HG03097 (cell line): ENCODE data around the gene DOCK3.
"Not testable (repeated sequence)": the region's sequence is repeated elsewhere in the genome, so short reads cannot be mapped to it uniquely, and the experiment has no call there.

Experiments used
- ATAC-seq: cut with Tn5 transposase; IDR thresholded peaks from one replicate; pipeline ENCODE4 v1.9.1; 2021; ENCODE audit not compliant: unreplicated experiment, low FRiP score

The DOCK3 gene

DNA sequence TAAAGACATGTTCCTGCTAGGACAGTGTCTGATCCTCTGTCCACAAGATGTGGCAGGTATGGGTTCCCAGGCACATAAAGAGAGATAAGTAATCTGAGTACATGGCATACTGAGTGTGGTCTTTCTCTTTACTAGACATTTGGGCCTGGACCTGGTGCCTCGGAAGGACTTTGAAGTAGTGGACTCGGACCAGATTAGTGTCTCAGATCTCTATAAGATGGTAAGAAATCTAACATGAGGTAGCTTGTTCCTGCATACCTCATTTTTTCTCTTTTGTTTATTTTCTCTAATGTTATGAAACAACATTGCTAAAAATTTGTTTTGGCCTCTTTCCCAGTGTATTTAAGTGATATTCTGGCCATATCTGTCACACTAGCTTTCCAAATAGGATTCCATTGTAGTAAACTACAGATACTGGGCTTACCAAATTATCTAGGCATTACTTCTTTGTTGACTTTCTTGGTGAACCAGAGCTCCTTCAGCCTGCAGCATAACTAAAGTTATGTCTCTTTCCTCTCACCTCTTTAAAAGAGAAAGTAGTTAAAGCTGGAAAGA lies 400.6 kb downstream of the DOCK3 start:
- ATAC-seq, result no peak

- no peak for ATAC-seq
These were observed 407.6 kb downstream of the DOCK3 start for GRCh38 chr3:51082363-51082762.

DNA sequence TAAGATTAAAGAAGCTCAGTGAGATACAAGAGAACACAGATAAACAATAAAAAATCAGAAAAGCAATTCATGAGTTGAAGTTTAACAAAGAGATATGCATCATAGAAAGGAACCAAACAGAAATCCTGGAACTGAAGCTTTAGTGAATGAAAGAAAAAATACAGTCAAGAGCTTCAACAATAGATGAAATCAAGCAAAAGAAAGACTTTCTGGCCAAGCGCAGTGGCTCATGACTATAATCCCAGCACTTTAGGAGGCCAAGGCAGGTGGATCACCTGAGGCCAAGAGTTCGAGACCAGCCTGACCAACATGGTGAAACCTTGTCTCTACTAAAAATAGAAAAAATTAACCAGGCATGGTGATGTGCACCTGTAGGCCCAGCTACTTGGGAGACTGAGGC lies 408.8 kb downstream of the DOCK3 start:
- ATAC-seq, result no peak

- ATAC-seq, result not testable (repeated sequence)
These were observed 417.4 kb downstream of the DOCK3 start for GRCh38 chr3:51092141-51092540.

GRCh38 chr3:51094838-51095237 lies 420.1 kb downstream of the DOCK3 start:
- ATAC-seq, result not testable (repeated sequence)

- ATAC-seq, result no peak
These were observed 425.2 kb downstream of the DOCK3 start for GRCh38 chr3:51099794-51100535.

DNA sequence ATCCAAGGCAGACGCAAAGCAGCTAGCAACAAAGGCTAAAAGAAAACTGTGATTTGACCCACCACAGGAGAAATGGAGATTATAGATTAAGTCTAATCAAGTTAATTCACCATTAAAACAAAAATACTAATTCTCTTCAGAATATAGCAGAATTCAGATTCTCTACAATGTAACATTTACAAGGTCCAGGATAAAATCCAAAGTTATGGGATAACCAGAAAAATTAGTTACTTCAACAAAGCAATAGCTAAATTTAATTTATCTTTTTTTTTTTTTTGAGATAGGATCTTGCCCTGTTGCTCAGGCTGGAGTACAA lies 425.8 kb downstream of the DOCK3 start:
- no peak for ATAC-seq

- ATAC-seq, result no peak
These were observed 427.7 kb downstream of the DOCK3 start for GRCh38 chr3:51102396-51102795.

DNA sequence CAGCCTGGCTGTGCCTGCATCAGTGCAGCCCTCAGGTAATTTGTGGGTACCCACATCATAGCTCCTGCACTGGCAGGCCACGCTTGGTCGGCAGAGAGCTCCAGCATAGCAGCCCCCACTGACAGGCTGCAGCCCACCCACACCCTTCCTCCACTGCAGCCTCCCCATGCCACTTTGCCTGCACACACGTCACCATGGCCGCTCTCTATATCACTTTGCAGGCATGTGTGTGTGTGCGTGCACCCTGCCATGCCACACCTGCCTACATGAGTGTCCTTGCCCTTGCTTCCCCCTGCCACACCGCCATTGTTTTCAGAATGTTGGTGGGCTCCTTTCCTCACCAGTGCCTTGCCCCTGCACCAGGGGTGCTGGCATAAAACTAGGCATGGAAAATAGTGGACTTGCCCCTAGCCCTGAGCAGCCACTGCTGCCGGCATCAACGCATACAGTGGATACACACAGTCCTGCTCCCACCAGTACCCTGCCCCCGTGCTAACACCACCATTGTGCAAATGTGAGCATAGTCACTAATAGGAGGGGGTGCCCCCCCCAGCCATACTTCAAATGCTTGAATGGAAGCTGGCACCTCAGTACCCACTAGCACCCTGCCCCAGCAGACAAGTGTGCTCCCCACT lies 431.6 kb downstream of the DOCK3 start:
- ATAC-seq, result no peak

DNA sequence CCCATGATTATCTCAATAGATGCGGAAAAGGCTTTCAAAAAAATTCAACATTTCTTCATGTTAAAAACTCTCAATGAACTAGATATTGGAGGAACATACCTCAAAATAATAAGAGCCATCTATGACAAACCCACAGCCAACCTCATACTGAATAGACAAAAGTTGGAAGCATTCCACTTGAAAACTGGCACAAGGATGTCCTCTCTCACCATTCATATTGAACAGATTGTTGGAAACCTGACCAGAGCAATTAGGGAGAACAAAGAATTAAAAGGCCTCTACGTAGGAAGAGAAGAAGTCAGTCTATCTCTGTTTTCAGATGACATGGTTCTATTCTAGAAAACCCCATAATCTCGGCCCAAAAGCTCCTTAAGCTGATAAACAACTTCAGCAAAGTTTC lies 435.9 kb downstream of the DOCK3 start:
- ATAC-seq, result no peak

GRCh38 chr3:51122944-51123343 lies 448.2 kb downstream of the DOCK3 start:
- ATAC-seq, result no peak

DNA sequence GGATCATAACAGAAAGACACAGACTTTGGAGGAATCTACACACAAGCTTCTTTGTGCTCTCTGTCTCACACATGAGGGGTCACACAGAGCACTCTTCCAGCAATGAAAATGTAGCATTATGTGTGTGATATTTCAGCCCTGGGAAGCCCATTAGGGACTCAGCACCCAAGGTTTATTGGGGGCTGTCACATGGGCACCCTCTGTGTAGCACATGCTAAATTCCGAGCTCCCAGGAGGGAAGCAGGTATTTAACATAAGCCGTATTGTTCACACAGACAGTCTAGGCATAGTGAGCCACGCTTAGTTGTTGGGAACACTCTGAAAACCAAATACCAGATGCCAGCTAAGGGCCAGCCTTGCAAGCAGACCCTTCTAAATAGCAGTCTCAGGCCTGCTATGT lies 448.8 kb downstream of the DOCK3 start:
- ATAC-seq, result no peak

- not testable (repeated sequence) for ATAC-seq
These were observed 456.9 kb downstream of the DOCK3 start for GRCh38 chr3:51131607-51132006.

- ATAC-seq, result no peak
These were observed 463.0 kb downstream of the DOCK3 start for GRCh38 chr3:51137715-51138114.

- no peak for ATAC-seq
These were observed 464.9 kb downstream of the DOCK3 start for GRCh38 chr3:51139616-51140015.

- no peak for ATAC-seq
These were observed 466.8 kb downstream of the DOCK3 start for GRCh38 chr3:51141573-51141972.

GRCh38 chr3:51145811-51146585 lies 471.3 kb downstream of the DOCK3 start:
- ATAC-seq, result no peak

DNA sequence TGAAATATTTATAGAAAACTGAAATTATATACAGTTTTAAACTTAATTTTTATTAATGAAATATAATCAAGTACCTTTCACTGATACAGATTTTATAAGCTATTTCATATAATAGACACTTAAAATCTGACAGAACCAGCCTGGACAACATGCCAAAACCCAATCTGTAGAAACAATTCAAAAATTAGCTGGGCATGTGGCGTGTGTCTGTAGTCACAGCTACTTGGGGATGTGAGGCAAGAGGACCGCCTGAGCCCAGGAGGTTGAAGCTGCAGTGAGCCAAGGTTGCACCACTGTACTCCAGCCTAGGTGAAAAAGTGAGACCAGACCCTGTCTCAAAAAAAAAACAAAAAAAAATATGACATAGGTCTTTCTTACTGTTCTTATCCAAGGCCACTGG lies 472.1 kb downstream of the DOCK3 start:
- ATAC-seq, result no peak

DNA sequence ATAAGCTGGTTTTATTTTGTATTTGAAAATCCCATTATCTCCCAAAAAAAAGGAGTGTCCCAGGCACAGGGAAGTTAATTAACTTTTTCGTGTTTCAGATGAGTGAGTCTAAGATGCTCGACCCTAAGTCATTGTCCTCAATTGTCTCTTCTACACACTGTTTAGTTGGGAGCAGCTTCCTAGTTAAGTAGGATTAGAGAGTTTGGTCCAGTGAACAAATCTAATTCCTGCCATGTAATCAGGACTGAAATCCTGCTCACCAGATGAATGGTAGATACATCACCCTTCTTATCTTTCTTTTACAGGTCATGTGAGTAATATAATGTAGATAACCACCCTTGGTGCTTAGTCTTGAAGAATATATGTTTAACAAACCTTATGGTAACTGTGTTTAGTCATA lies 481.4 kb downstream of the DOCK3 start:
- ATAC-seq, result no peak

- ATAC-seq, result no peak
These were observed 488.3 kb downstream of the DOCK3 start for GRCh38 chr3:51163051-51163450.

- ATAC-seq, result no peak
These were observed 499.0 kb downstream of the DOCK3 start for GRCh38 chr3:51173518-51174271.
